NCI-H524 (cell line): ENCODE data around the gene INPP5E.
"Not testable (repeated sequence)": the region's sequence is repeated elsewhere in the genome, so short reads cannot be mapped to it uniquely, and the experiment has no call there.

Experiments
- DNase-seq, 2 experiments: peaks; one replicate each; lab custom pipeline; 2025; lab: John Stamatoyannopoulos, UW

The INPP5E gene

DNA sequence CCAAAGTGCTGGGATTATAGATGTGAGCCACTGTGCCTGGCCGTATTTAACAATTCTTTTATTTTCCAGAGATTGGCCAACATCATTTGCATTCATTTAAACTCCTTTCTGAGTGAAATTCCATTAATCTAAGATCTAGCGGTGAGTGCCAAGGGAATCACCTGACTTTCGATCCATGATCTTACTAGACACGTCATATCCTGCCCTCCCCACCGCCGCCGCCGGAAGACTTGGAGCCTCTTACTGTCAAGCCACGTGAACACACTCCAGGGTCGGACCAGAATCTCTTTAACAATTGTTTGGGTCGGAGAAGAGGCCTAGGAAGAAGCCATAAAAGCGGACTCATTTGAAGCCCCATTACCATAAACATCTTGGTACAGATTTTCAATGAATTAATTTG lies 12.9 kb downstream of the INPP5E start:
- DNase-seq, result no peak

GRCh38 chr9:136425367-136425766 lies 14.3 kb downstream of the INPP5E start:
- not testable (repeated sequence) for DNase-seq

DNA sequence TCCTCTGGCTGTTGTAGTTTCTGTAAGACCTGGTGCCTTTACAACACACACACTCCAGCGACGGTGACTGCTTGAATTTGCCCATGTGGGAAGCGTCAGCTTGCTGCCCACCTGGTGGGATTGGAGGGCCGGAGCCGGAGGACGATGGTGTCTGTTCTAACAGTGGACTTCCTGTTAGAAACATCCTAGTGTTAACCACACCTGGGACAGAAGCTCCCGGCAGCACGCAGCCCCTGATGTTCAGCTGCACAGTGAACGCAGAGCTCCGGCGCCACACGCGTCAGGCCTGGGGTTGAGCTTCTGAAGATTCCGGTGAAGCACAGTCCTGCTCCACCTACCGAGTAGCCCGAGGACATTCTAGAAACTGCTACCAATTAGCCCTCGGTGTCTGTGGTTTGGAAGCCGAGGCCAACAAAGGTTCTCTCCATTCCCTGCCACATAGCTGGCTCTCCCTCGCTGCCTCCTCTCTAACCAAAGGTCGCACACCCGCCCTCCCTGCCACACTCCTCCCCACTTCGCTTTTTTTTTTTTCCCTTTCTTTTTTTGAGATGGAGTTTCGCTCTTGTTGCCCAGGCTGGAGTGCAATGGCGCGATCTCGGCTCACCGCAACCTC lies 14.8 kb downstream of the INPP5E start:
- no peak for DNase-seq

GRCh38 chr9:136423432-136424146 lies 16.1 kb downstream of the INPP5E start:
- DNase-seq, result no peak

- no peak for DNase-seq
Measured at GRCh38 chr9:136422876-136423275, 16.8 kb downstream of the INPP5E start.

DNA sequence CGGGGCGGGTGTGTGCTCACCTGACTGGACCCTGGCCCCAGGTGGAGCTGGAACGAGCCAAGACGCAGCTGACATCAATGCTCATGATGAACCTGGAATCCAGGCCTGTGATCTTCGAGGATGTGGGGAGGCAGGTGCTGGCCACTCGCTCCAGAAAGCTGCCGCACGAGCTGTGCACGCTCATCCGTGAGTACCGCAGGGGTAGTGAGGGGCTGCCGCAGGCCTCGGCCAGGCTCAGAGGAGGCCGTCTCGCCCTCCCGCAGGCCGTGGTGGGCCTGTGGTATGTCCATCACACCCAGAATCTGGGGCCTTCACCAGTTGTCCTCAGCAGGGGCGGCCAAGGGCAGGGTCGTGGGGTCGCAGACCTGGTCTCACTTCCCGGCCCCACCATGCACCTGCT lies 17.9 kb downstream of the INPP5E start:
- DNase-seq, result no peak

DNA sequence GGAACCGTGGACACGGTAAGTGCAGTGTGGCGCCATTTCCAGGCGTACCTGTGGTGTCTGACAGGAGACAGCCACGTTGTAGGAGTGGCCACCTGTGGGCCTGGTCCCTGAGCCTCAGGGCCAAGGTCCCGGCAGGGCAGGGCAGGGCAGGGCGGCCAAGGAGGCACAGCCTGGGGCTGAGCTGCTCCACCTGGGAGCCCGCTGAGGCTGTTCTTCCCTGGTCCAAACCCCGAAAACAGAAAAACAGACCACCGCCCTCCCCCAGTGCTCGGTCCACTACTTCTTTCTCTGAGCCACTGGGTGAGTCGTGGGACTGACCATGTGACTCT lies 20.6 kb downstream of the INPP5E start:
- no peak for DNase-seq

DNA sequence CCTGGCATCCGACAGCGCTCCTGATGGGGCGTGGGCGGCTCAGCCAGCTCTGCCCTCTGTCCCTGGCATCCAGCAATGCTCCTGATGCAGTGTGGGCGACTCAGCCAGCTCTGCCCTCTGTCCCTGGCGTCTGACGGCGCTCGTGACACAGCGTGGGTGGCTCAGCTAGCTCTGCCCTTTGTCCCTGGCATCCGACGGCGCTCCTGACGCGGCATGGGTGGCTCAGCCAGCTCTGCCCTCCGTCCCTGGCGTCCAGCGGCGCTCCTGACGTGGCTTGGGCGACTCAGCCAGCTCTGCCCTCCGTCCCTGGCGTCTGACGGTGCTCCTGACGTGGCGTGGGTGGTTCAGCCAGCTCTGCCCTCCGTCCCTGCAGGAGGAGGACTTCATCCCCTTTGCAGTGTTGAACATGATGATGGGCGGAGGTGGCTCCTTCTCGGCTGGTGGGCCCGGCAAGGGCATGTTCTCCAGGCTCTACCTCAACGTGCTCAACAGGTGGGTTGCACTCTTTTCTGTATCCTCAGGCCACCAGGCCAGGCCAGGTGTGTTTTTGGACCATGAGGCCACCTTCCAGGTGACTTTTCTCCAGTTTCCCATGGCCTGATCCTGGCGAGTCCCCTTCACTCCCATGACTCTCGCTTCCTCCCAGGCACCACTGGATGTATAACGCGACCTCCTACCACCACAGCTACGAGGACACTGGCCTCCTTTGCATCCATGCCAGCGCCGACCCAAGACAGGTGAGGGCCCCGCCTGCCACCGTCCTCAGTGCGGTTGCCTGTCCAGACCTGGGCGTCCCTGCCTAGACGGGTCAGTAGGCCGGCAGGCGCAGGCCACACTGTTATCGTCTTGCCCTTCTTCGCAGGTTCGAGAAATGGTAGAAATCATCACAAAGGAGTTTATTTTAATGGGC lies 21.2 kb downstream of the INPP5E start:
- no peak for DNase-seq

DNA sequence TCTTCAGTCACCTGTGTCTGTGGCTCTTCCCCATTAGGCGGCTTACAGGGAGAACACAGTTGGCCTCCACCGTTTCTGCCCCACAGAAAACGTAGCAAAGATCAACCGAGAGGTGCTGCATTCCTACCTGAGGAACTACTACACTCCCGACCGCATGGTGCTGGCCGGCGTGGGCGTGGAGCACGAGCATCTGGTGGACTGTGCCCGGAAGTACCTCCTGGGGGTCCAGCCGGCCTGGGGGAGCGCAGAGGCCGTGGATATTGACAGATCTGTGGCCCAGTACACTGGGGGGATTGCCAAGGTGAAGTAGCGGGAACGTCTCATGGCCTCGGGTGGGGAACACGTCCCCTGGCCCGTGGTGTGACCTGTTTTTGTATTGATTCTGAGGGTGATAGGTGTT lies 22.7 kb downstream of the INPP5E start:
- DNase-seq, result no peak

- DNase-seq, result no peak
Measured at GRCh38 chr9:136416427-136416826, 23.2 kb downstream of the INPP5E start.

- DNase-seq, result no peak
Measured at GRCh38 chr9:136412962-136413361, 26.7 kb downstream of the INPP5E start.

- no peak for DNase-seq
Measured at GRCh38 chr9:136411378-136411777, 28.3 kb downstream of the INPP5E start.

GRCh38 chr9:136410500-136411287 lies 29.0 kb downstream of the INPP5E start, which contains the start of the genes ENTR1 and PMPCA:
ENTR1 (minus strand) TSS chr9:136410614; CDS start chr9:136410397, 217 bp downstream.
PMPCA (plus strand) TSS chr9:136410658; CDS start chr9:136410669, 11 bp downstream.
- peak; percentile 79 to 85 for DNase-seq

DNA sequence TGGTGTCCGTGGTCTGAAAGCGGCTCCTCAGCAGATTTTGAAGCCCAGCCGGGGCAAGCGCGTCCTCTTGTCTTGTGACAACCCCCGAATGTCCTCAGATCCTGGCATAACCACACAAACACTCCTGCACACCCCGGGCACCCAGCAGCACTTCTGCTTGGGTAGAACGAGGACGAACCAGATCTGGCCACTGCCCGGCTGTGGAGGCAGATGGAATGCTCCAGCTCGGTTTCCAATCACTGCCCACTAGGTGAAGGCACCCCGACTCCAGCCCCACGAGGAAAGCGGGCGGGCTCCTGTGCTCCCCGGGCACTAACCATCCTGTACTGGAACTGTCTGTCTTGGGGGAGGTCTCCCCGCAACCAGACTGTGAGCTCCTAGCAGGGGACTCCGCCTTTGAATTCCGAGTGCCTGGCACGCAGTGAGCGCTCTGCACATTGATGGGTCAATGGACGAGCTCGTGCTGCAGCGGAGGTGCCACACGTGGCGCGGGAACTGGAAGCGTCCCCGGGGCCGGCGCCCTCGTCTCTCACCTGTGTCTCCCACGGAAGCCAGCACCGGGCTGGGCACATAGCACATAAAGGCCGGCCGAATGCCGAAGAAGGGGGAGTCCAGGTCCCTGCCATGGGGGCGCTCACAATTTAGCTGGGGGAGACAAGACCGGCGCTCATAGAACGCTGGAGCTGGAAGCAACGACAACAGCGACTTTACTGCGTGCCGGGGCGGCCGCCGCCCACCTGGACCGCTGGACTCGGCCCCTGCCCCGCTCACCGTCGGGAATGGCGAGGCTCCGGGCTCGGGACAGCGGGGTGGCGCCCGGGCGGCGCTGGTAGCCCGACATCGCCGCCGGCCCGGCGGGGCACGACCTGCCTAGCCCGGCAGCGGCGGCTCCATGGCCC lies 29.8 kb downstream of the INPP5E start:
- DNase-seq, result peak in 1 of 2 experiments; percentile 29

GRCh38 chr9:136407911-136408310 lies 31.7 kb downstream of the INPP5E start:
- DNase-seq, result no peak

GRCh38 chr9:136407061-136407460 lies 32.6 kb downstream of the INPP5E start:
- not testable (repeated sequence) for DNase-seq

- DNase-seq, result not testable (repeated sequence)
Measured at GRCh38 chr9:136405904-136406303, 33.7 kb downstream of the INPP5E start.

- no peak for DNase-seq
Measured at GRCh38 chr9:136405481-136405880, 34.2 kb downstream of the INPP5E start.

GRCh38 chr9:136404801-136405136 lies 34.9 kb downstream of the INPP5E start:
- DNase-seq, result no peak

DNA sequence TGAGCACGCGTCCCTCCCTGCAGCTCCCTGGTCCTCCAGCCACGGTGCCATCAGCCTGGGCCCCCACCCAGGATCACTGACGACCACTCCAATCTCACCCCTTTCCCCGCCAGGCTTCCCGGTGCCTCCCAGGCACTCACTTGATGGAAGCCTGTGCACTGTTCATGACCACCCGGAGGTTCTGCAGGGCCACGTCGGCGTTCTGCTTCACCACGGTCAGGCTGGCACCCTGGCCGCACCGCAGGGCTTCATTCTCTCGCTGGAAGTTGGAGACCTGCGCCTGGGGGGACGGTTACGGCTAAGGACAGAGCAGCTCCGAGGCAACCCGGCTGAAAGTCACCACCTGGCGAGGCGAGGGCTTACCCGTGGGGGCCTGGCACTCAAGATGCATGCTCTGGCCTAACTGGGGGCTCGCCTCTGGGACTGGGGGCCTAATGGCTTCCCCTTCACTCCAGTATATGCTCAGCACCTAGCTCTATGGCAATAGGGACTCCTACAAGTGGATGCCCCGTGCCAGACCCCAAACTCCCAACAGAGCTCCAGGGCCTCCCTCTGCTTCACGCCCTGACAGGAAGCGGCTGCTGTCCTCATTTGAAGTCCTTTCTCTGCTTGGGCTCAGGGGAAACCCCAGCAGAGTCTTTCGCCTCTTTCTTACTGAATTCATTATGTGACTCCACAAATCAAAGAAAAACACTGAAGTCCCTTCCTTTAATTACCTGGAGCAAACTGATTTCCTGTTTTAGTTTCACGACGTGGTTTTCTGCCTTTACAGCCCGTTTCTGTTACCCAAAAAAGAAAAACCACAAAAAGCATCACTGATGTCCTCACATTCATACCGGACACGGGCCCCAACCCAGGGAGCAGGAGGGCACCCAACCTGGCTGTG lies 35.5 kb downstream of the INPP5E start:
- DNase-seq, result no peak
